Measurements from ENCODE around the gene SAMD14.

DNA sequence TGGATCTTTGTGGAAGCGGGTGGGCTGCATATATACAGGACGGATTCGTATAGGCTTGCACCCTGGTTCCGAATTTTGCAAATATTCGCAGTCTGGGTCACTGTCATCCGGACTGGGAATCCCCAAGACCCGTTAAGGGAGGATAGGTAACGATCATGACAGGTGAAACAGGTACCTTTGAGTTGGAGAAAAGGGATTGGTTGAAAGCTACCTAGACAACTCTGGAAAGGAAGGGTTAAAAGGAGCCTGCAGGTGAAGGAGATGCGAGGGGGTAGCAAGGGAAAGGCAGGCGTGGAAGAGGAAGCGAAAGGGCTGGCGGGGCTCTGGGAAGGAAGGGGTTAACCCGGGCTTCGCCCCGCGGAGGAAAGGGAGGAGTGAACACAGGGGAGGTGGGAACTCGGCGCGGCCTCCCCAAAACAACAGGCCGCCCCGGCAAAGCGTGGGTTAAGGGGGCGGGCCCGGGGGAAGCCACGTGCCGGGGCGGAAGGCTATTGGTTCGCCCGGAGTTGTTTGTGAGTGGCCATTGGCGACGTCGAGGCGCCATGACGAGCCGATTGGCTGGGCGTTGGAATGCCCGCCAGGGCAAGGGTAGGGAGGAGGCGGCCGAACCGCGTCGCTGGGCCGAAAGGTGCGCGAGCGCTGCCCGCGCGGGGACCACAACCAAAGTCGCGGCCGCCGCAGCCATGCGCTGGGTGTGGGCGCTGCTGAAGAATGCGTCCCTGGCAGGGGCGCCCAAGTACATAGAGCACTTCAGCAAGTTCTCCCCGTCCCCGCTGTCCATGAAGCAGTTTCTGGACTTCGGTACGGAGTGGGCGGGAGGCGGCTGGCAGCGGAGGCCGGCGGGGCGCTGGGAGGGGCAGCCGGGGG is 35.0 kb downstream of the SAMD14 start, which contains the start of gene PDK2:
- no peak for TF ChIP-seq EZH2phosphoT487 (IDR thresholded peaks at IDR 0.05; ENCODE audit: unreplicated experiment)
- TF ChIP-seq, protein P1, sequence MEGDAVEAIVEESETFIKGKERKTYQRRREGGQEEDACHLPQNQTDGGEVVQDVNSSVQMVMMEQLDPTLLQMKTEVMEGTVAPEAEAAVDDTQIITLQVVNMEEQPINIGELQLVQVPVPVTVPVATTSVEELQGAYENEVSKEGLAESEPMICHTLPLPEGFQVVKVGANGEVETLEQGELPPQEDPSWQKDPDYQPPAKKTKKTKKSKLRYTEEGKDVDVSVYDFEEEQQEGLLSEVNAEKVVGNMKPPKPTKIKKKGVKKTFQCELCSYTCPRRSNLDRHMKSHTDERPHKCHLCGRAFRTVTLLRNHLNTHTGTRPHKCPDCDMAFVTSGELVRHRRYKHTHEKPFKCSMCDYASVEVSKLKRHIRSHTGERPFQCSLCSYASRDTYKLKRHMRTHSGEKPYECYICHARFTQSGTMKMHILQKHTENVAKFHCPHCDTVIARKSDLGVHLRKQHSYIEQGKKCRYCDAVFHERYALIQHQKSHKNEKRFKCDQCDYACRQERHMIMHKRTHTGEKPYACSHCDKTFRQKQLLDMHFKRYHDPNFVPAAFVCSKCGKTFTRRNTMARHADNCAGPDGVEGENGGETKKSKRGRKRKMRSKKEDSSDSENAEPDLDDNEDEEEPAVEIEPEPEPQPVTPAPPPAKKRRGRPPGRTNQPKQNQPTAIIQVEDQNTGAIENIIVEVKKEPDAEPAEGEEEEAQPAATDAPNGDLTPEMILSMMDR (conservative IDR thresholded peaks at IDR 0.05; ENCODE audit: low read depth in 2 of 2): 0 out of 4 replicates have a peak, but pooled peaks of 1 of the 2 experiments have one; percentile 1
- no peak for TF ChIP-seq POLR2AphosphoS5 (IDR thresholded peaks at IDR 0.05; ENCODE audit: low read depth)
- TF ChIP-seq ETS1 (IDR thresholded peaks at IDR 0.05): 0 out of 2 replicates have a peak, but pooled peaks have one; percentile 33
- TF ChIP-seq EZH2 (IDR thresholded peaks at IDR 0.05; ENCODE audit: low read depth, unreplicated experiment): no peak
- no peak for TF ChIP-seq ZNF331 (CRISPR knock-in tag; IDR thresholded peaks at IDR 0.05; ENCODE audit: low read depth)

All from GM23338 (cell line).